ENCODE data around the gene GBE1.

DNA sequence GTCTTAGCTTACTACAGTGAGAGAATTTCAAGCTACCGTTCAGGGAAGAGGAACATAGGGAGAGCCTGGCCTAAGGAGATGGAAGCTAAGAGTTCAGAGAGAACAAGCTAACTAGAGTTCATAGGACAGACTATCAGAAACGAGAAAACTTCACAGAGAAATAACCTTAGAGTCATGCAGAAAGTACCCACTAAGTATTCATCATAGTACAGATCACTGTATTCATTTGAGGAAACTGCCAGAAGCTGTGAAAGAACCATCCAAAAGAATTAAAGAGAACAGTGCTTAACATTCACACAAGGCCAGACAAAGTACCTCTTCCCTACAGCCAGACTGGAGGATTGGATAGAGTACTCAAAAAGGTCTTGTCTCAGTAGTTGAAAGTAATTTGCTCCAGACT lies 15.2 kb upstream of the GBE1 start:
- TF ChIP-seq, protein P1, sequence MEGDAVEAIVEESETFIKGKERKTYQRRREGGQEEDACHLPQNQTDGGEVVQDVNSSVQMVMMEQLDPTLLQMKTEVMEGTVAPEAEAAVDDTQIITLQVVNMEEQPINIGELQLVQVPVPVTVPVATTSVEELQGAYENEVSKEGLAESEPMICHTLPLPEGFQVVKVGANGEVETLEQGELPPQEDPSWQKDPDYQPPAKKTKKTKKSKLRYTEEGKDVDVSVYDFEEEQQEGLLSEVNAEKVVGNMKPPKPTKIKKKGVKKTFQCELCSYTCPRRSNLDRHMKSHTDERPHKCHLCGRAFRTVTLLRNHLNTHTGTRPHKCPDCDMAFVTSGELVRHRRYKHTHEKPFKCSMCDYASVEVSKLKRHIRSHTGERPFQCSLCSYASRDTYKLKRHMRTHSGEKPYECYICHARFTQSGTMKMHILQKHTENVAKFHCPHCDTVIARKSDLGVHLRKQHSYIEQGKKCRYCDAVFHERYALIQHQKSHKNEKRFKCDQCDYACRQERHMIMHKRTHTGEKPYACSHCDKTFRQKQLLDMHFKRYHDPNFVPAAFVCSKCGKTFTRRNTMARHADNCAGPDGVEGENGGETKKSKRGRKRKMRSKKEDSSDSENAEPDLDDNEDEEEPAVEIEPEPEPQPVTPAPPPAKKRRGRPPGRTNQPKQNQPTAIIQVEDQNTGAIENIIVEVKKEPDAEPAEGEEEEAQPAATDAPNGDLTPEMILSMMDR (optimal IDR thresholded peaks at IDR 0.05 in 1 of 3, IDR thresholded peaks at IDR 0.05 in 1 of 3, conservative IDR thresholded peaks at IDR 0.05 in 1 of 3; ENCODE audit: extremely low read depth in 1 of 3, insufficient read depth in 2 of 3, low read length in 3 of 3) = no peak
- no peak for TF ChIP-seq EZH2 (IDR thresholded peaks at IDR 0.05; ENCODE audit: low read length)

Data from keratinocyte (primary cell).